ENCODE data around the gene SDK1. TPM values are rescaled to one million over a fixed set of nuclear protein-coding genes. Genes with fewer than 3 reads are reported as not detected.

Gene SDK1
- total and polyA plus RNA-seq, 7 donors = 0.31 to 2.4 (median 1.3) TPM

GRCh38 chr7:3951316-3952055 is 650.4 kb downstream of the SDK1 start:
- no peak overlapping the region for H3K27ac ChIP-seq
- WGBS, 3 donors = 95 to 97% (median 96%) methylated on average over 33 of the region's 33 CpGs
- H3K36me3 ChIP-seq (ENCODE audit: insufficient read depth in 1 of 2, low read depth in 1 of 2) = no peaks in the 10 kb centered on the region
- intact Hi-C loops (cut with DNase I) = no loop called here
- TF ChIP-seq CTCF (IDR thresholded peaks at IDR 0.05) = no peak
- ATAC-seq = no peak
- H3K4me1 ChIP-seq = peaks cover 6% of the 10 kb centered on the region
- no peak overlapping the region for H3K4me3 ChIP-seq
- DNase-seq = no peak
- H3K9me3 ChIP-seq = no peaks in the 10 kb centered on the region
- peaks cover 0 to 4% (median 0%) of the 10 kb centered on the region in 3 donors for H3K27me3 ChIP-seq (ENCODE audit: insufficient read depth in 3 of 3, low read length in 2 of 3)

GRCh38 chr7:3953133-3953532 is 652.1 kb downstream of the SDK1 start:
- H3K9me3 ChIP-seq = no peaks in the 10 kb centered on the region
- peaks cover 6% of the 10 kb centered on the region for H3K4me1 ChIP-seq
- intact Hi-C loops (cut with DNase I) = no loop called here
- peaks cover 0 to 4% (median 0%) of the 10 kb centered on the region in 3 donors for H3K27me3 ChIP-seq (ENCODE audit: insufficient read depth in 3 of 3, low read length in 2 of 3)
- no peak overlapping the region for H3K4me3 ChIP-seq
- H3K36me3 ChIP-seq (ENCODE audit: insufficient read depth in 1 of 2, low read depth in 1 of 2) = no peaks in the 10 kb centered on the region
- DNase-seq (no peak), ATAC-seq (no peak)
- TF ChIP-seq CTCF (IDR thresholded peaks at IDR 0.05) = no peak
- no peak overlapping the region for H3K27ac ChIP-seq
- 83 to 87% (median 86%) methylated on average over 6 of the region's 6 CpGs for WGBS, 3 donors

- H3K4me1 ChIP-seq = peaks cover 2% of the 10 kb centered on the region
- H3K9me3 ChIP-seq = no peaks in the 10 kb centered on the region
- DNase-seq (no peak), ATAC-seq (no peak)
- intact Hi-C loops (cut with DNase I) = no loop called here
- H3K27me3 ChIP-seq (ENCODE audit: insufficient read depth in 3 of 3, low read length in 2 of 3) = peaks cover 0 to 4% (median 0%) of the 10 kb centered on the region in 3 donors
- H3K27ac ChIP-seq = no peak overlapping the region
- no peak for TF ChIP-seq CTCF (IDR thresholded peaks at IDR 0.05)
- H3K36me3 ChIP-seq (ENCODE audit: insufficient read depth in 1 of 2, low read depth in 1 of 2) = no peaks in the 10 kb centered on the region
- no peak overlapping the region for H3K4me3 ChIP-seq
- WGBS, 3 donors = 82 to 91% (median 89%) methylated on average over 6 to 7 of the region's 7 CpGs
Observed at GRCh38 chr7:3953946-3954345, 652.9 kb downstream of the SDK1 start.

- ATAC-seq = no peak
- H3K4me1 ChIP-seq = no peaks in the 10 kb centered on the region
- 60 to 74% (median 66%) methylated on average over 11 of the region's 11 CpGs for WGBS, 3 donors
- H3K36me3 ChIP-seq (ENCODE audit: insufficient read depth in 1 of 2, low read depth in 1 of 2) = no peaks in the 10 kb centered on the region
- no peak overlapping the region for H3K4me3 ChIP-seq
- no peak for DNase-seq
- H3K27ac ChIP-seq = no peak overlapping the region
- no peaks in the 10 kb centered on the region for H3K9me3 ChIP-seq
- intact Hi-C loops (cut with DNase I) = no loop called here
- no peak for TF ChIP-seq CTCF (IDR thresholded peaks at IDR 0.05)
- peaks cover 0 to 2% (median 0%) of the 10 kb centered on the region in 3 donors for H3K27me3 ChIP-seq (ENCODE audit: insufficient read depth in 3 of 3, low read length in 2 of 3)
Observed at GRCh38 chr7:3955026-3955425, 654.0 kb downstream of the SDK1 start.

Data from psoas muscle (tissue), 8 donors.